K562 (cell line): ENCODE measurements around the gene MYCBPAP. TPM values are rescaled to one million over a fixed set of nuclear protein-coding genes. Genes with fewer than 3 reads are reported as not detected.
A peak's percentile ranks its signal among the peaks of the same experiment; 100 is the strongest.

Source experiments
- ATF3 ChIP-seq, 2 experiments: fragments of 450-650 bp in 1 of 2; sonication (generic) in 1 of 2; formaldehyde crosslinking in 1 of 2; IDR thresholded peaks in 1 of 2; conservative IDR thresholded peaks in 1 of 2; 2 replicates each; pipeline versions ENCODE4 v1.6.1 to v1.8.1; 2016 to 2023; ENCODE audit warnings: mild to moderate bottlenecking in 2 of 2, moderate library complexity in 2 of 2, inconsistent platforms in 1 of 2, missing genetic modification reagents in 1 of 2
- CREB1 ChIP-seq, 2 experiments: sonication (generic) in 1 of 2; formaldehyde crosslinking in 1 of 2; IDR thresholded peaks; 2 replicates each; pipeline versions ENCODE4 v1.6.1 to v1.8.0; 2012 to 2022; ENCODE audit warnings: inconsistent platforms in 1 of 2, mild to moderate bottlenecking in 1 of 2, missing genetic modification reagents in 1 of 2, moderate library complexity in 1 of 2
- MITF ChIP-seq: IDR thresholded peaks from 2 replicates; pipeline ENCODE4 v1.6.1; 2014; ENCODE audit warnings: antibody characterized with exemption
- RCOR1 ChIP-seq, 2 experiments: IDR thresholded peaks; 2 replicates each; pipeline ENCODE4 v1.6.1; 2012; ENCODE audit warnings: low read depth in 2 of 2, low read length in 2 of 2, borderline replicate concordance in 1 of 2, improper control_type of control experiment in 1 of 2
- polyA plus RNA-seq, 8 experiments: library from polyadenylated mRNA; depleted of rRNA in 4 of 8; stranded (reverse) in 5 of 8; unstranded in 3 of 8; fragments of >200 nt; fragmentation: Nextera tagmentation in 2 of 8; fragmentation: Illumina TruSeq in 1 of 8; extraction: Ambion mirVana in 2 of 8; extraction: Trizol in 1 of 8; gene quantifications; 2 replicates each; pipeline versions ENCODE4 v1.2.1 to v1.2.3, GENCODE V29; 2011 to 2014; ENCODE audit warnings: inconsistent platforms in 1 of 8, missing spikeins in 1 of 8
- total RNA-seq, 7 experiments: library from RNA; depleted of rRNA in 6 of 7; stranded (reverse); fragments of >200 nt in 6 of 7; fragmentation: Illumina TruSeq in 2 of 7; extraction: Trizol in 2 of 7; gene quantifications; 2 replicates each; pipeline versions ENCODE4 v1.2.1 to v1.2.3, GENCODE V29; 2011 to 2021; ENCODE audit warnings: low replicate concordance in 1 of 7
- TF ChIP-seq, protein P1 (sequence below): fragments of 150-350 bp; conservative IDR thresholded peaks from 2 replicates; pipeline ENCODE4 v1.6.1; 2014; ENCODE audit warnings: low read length
- TF ChIP-seq, protein P2 (sequence below): fragments of 250-450 bp; sonication (Bioruptor Pico); IDR thresholded peaks from 2 replicates; pipeline ENCODE4 v1.4.0; 2020; ENCODE audit warnings: mild to moderate bottlenecking, moderate library complexity, borderline replicate concordance
- TF ChIP-seq, protein P3 (sequence below): IDR thresholded peaks from 2 replicates; pipeline ENCODE4 v1.6.1; 2012; ENCODE audit warnings: low read depth, low read length, improper control_type of control experiment, borderline replicate concordance

Gene MYCBPAP
- total and polyA plus RNA-seq, 9 of the 15 experiments (the other 6 are each of a cell fraction or from before 2014, with no cell fraction given), result not detected

DNA sequence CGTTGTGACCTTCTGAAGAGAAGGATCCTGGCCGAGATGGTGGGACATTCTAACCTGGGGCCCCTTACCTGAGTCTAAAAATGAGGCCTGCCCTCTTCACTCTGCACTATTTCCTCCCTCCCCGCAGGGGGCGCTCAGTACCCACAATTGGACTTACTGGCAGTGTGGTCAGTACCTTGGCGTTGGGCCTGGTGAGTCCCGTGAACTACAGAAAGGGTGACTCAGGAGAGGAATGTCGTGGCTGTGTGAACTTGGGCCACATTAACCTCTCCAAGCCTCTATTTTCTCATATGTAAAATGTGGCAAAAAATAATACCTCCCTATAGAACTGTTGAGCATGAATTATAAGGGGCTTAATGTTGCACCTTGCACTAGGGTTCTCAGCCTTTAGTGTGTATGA lies 25.7 kb upstream of the MYCBPAP start (continued):
- TF ChIP-seq MITF (peak; percentile 72), CREB1 (IDR thresholded peaks at IDR 0.05) (no peak), CREB1 (CRISPR knock-in tag; IDR thresholded peaks at IDR 0.05) (peak; percentile 17; the same call in 1 of the 2 replicates), RCOR1 (IDR thresholded peaks at IDR 0.05; ENCODE audit: borderline replicate concordance in 1 of 2, low read depth in 2 of 2, low read length in 2 of 2) (peak in 1 of 2 experiments; percentile 51; a peak in 1 of 4 replicates), ATF3 (IDR thresholded peaks at IDR 0.05) (peak; percentile 63), ATF3 (CRISPR knock-in tag; conservative IDR thresholded peaks at IDR 0.05) (no peak)
- TF ChIP-seq, protein P1, sequence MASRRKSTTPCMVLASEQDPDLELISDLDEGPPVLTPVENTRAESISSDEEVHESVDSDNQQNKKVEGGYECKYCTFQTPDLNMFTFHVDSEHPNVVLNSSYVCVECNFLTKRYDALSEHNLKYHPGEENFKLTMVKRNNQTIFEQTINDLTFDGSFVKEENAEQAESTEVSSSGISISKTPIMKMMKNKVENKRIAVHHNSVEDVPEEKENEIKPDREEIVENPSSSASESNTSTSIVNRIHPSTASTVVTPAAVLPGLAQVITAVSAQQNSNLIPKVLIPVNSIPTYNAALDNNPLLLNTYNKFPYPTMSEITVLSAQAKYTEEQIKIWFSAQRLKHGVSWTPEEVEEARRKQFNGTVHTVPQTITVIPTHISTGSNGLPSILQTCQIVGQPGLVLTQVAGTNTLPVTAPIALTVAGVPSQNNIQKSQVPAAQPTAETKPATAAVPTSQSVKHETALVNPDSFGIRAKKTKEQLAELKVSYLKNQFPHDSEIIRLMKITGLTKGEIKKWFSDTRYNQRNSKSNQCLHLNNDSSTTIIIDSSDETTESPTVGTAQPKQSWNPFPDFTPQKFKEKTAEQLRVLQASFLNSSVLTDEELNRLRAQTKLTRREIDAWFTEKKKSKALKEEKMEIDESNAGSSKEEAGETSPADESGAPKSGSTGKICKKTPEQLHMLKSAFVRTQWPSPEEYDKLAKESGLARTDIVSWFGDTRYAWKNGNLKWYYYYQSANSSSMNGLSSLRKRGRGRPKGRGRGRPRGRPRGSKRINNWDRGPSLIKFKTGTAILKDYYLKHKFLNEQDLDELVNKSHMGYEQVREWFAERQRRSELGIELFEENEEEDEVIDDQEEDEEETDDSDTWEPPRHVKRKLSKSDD, result 0 out of 2 replicates have a peak, but pooled peaks have one; percentile 46
- TF ChIP-seq, protein P2, sequence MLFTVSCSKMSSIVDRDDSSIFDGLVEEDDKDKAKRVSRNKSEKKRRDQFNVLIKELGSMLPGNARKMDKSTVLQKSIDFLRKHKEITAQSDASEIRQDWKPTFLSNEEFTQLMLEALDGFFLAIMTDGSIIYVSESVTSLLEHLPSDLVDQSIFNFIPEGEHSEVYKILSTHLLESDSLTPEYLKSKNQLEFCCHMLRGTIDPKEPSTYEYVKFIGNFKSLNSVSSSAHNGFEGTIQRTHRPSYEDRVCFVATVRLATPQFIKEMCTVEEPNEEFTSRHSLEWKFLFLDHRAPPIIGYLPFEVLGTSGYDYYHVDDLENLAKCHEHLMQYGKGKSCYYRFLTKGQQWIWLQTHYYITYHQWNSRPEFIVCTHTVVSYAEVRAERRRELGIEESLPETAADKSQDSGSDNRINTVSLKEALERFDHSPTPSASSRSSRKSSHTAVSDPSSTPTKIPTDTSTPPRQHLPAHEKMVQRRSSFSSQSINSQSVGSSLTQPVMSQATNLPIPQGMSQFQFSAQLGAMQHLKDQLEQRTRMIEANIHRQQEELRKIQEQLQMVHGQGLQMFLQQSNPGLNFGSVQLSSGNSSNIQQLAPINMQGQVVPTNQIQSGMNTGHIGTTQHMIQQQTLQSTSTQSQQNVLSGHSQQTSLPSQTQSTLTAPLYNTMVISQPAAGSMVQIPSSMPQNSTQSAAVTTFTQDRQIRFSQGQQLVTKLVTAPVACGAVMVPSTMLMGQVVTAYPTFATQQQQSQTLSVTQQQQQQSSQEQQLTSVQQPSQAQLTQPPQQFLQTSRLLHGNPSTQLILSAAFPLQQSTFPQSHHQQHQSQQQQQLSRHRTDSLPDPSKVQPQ (CRISPR knock-in tag), result no peak
- TF ChIP-seq, protein P3, sequence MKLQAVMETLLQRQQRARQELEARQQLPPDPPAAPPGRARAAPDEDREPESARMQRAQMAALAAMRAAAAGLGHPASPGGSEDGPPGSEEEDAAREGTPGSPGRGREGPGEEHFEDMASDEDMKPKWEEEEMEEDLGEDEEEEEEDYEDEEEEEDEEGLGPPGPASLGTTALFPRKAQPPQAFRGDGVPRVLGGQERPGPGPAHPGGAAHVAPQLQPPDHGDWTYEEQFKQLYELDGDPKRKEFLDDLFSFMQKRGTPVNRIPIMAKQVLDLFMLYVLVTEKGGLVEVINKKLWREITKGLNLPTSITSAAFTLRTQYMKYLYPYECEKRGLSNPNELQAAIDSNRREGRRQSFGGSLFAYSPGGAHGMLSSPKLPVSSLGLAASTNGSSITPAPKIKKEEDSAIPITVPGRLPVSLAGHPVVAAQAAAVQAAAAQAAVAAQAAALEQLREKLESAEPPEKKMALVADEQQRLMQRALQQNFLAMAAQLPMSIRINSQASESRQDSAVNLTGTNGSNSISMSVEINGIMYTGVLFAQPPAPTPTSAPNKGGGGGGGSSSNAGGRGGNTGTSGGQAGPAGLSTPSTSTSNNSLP, result no peak
